Osteocyte (in vitro differentiated cells): ENCODE data around the gene LARP1B. TPM values are rescaled to one million over a fixed set of nuclear protein-coding genes. Genes with fewer than 3 reads are reported as not detected.
A peak's percentile ranks its signal among the peaks of the same experiment; 100 is the strongest.
"Not testable (repeated sequence)": the region's sequence is repeated elsewhere in the genome, so short reads cannot be mapped to it uniquely, and the experiment has no call there.

Experiments
- DNase-seq: peaks from one replicate; pipeline ENCODE4 v3.0.0; 2021; ENCODE audit warnings: mixed read lengths; ENCODE audit not compliant: unreplicated experiment; ENCODE audit errors: extremely low spot score
- H3K27ac Mint-ChIP-seq: one replicate; pipeline ENCODE4 v1.8.0; 2021; ENCODE audit warnings: mild to moderate bottlenecking, mixed read lengths; ENCODE audit not compliant: unreplicated experiment
- H3K27me3 Mint-ChIP-seq: one replicate; pipeline ENCODE4 v1.8.0; 2021; ENCODE audit warnings: mixed read lengths; ENCODE audit not compliant: unreplicated experiment
- H3K36me3 Mint-ChIP-seq: one replicate; pipeline ENCODE4 v1.8.0; 2021; ENCODE audit warnings: mixed read lengths; ENCODE audit not compliant: unreplicated experiment
- H3K4me1 Mint-ChIP-seq: one replicate; pipeline ENCODE4 v1.8.0; 2021; ENCODE audit warnings: mixed read lengths; ENCODE audit not compliant: unreplicated experiment
- H3K4me3 Mint-ChIP-seq: one replicate; pipeline ENCODE4 v1.8.0; 2021; ENCODE audit warnings: mild to moderate bottlenecking, moderate library complexity, mixed read lengths; ENCODE audit not compliant: unreplicated experiment
- H3K9me3 Mint-ChIP-seq: one replicate; pipeline ENCODE4 v1.8.0; 2021; ENCODE audit warnings: mixed read lengths; ENCODE audit not compliant: unreplicated experiment
- total RNA-seq: library from RNA; stranded (reverse); gene quantifications from 2 replicates; pipeline ENCODE4 v1.2.1, GENCODE V29; 2021
- TF ChIP-seq, protein P1 (sequence below): fragments of 200-600 bp; sonication (generic); IDR thresholded peaks from 2 replicates; pipeline ENCODE4 v1.5.0; 2021; ENCODE audit warnings: antibody characterized with exemption, mild to moderate bottlenecking, moderate library complexity

LARP1B gene
- total RNA-seq, 1 donor from 2014 or later, result 18.6 TPM

GRCh38 chr4:128241425-128241913, 180.4 kb downstream of the LARP1B start:
- Mint-ChIP-seq H3K36me3 (peaks cover 8% of the 10 kb centered on the region), H3K27ac (peak overlapping the region; percentile 97), H3K9me3 (peaks cover 12% of the 10 kb centered on the region), H3K4me3 (no peak overlapping the region), H3K4me1 (peaks cover 31% of the 10 kb centered on the region), H3K27me3 (no peaks in the 10 kb centered on the region)
- TF ChIP-seq, protein P1, sequence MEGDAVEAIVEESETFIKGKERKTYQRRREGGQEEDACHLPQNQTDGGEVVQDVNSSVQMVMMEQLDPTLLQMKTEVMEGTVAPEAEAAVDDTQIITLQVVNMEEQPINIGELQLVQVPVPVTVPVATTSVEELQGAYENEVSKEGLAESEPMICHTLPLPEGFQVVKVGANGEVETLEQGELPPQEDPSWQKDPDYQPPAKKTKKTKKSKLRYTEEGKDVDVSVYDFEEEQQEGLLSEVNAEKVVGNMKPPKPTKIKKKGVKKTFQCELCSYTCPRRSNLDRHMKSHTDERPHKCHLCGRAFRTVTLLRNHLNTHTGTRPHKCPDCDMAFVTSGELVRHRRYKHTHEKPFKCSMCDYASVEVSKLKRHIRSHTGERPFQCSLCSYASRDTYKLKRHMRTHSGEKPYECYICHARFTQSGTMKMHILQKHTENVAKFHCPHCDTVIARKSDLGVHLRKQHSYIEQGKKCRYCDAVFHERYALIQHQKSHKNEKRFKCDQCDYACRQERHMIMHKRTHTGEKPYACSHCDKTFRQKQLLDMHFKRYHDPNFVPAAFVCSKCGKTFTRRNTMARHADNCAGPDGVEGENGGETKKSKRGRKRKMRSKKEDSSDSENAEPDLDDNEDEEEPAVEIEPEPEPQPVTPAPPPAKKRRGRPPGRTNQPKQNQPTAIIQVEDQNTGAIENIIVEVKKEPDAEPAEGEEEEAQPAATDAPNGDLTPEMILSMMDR, result no peak
- peak; percentile 96 for DNase-seq

GRCh38 chr4:128241981-128242380, 180.9 kb downstream of the LARP1B start:
- TF ChIP-seq, protein P1, result no peak
- H3K27ac Mint-ChIP-seq, result peak overlapping the region; percentile 97
- DNase-seq, result no peak
- H3K4me3 Mint-ChIP-seq, result peak overlapping the region; percentile 26
- peaks cover 31% of the 10 kb centered on the region for H3K4me1 Mint-ChIP-seq
- no peaks in the 10 kb centered on the region for H3K27me3 Mint-ChIP-seq
- H3K36me3 Mint-ChIP-seq, result peaks cover 9% of the 10 kb centered on the region
- peaks cover 15% of the 10 kb centered on the region for H3K9me3 Mint-ChIP-seq

DNA sequence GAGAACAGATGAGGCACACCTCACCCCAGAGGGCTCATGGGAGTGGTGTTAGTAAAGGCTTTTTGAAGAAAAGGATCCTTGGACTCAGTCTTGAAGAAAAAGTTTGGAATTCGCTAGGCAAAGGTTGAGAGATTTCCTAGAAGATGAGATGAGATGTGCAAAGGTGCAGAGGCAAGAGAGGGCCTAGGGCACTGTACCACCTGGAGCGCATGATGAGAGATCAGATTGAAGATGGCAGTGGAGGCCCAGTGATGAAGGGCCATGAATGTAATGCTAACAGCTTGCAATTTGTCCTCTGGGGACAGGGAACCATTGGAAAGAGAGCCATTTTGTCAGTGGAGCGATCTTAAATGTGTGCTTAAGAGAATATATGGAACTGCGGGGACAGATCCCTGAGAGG, 181.5 kb downstream of the LARP1B start:
- Mint-ChIP-seq H3K4me1 (peaks cover 31% of the 10 kb centered on the region), H3K4me3 (no peak overlapping the region), H3K9me3 (peaks cover 17% of the 10 kb centered on the region), H3K36me3 (peaks cover 9% of the 10 kb centered on the region), H3K27ac (peak overlapping the region; percentile 97), H3K27me3 (no peaks in the 10 kb centered on the region)
- TF ChIP-seq, protein P1, result no peak
- no peak for DNase-seq

DNA sequence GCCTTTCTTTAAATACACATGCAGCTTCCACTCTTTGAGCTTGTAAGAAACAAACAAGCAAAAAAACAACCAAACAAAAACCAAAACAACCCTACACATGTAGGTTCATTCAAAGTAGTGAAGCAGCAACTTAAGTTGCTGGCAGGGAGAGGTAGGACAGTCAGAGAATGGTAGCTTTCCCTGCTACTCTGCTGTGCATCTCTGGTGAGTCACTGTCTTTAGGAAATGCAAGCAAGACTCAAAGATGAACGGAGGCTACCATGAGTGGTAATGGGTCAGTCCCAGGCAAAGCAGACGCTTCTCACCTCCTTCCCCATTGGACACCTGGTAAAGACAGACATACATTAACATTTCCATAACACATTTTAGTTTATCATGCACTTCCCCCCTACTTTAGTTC, 183.3 kb downstream of the LARP1B start:
- Mint-ChIP-seq H3K4me1 (peaks cover 31% of the 10 kb centered on the region), H3K27ac (no peak overlapping the region), H3K27me3 (no peaks in the 10 kb centered on the region), H3K4me3 (no peak overlapping the region), H3K9me3 (peaks cover 24% of the 10 kb centered on the region), H3K36me3 (peaks cover 9% of the 10 kb centered on the region)
- TF ChIP-seq, protein P1, result no peak
- DNase-seq, result no peak

- not testable (repeated sequence) for H3K27me3 Mint-ChIP-seq, DNase-seq, H3K4me3 Mint-ChIP-seq, H3K36me3 Mint-ChIP-seq, H3K27ac Mint-ChIP-seq
- Mint-ChIP-seq H3K4me1 (peaks cover 24% of the 10 kb centered on the region), H3K9me3 (peaks cover 27% of the 10 kb centered on the region)
Measured at GRCh38 chr4:128245391-128245790, 184.3 kb downstream of the LARP1B start.

- no peak for DNase-seq
- H3K27ac Mint-ChIP-seq, result no peak overlapping the region
- no peaks in the 10 kb centered on the region for H3K27me3 Mint-ChIP-seq
- H3K4me3 Mint-ChIP-seq, result no peak overlapping the region
- H3K36me3 Mint-ChIP-seq, result peaks cover 1% of the 10 kb centered on the region
- TF ChIP-seq, protein P1, result no peak
- peaks cover 20% of the 10 kb centered on the region for H3K9me3 Mint-ChIP-seq
- H3K4me1 Mint-ChIP-seq, result no peaks in the 10 kb centered on the region
Measured at GRCh38 chr4:128247906-128248305, 186.8 kb downstream of the LARP1B start.
